Neural cell (in vitro differentiated cells): ENCODE data around the gene ARHGEF4. TPM values are rescaled to one million over a fixed set of nuclear protein-coding genes. Genes with fewer than 3 reads are reported as not detected.

Experiments
- H2AFZ ChIP-seq: fragments of 200-600, 300-800 bp; sonication (generic), shearing (Covaris generic); 2 replicates; pipeline ENCODE4 v1.6.0; 2014; ENCODE audit warnings: low read depth, mild to moderate bottlenecking, antibody characterized with exemption, low read length, moderate library complexity
- H3F3A ChIP-seq: fragments of 200-600 bp; shearing (Covaris generic); 2 replicates; pipeline ENCODE4 v1.6.1; 2016; ENCODE audit warnings: mild to moderate bottlenecking, moderate library complexity, mixed read lengths, antibody characterized with exemption, low read length; ENCODE audit not compliant: insufficient read depth, poor library complexity, severe bottlenecking
- H3K27ac ChIP-seq: fragments of 200-600, 300-800 bp; sonication (generic), shearing (Covaris generic); 2 replicates; pipeline ENCODE4 v1.5.1; 2014; ENCODE audit warnings: mild to moderate bottlenecking, low read length, moderate library complexity
- H3K27me3 ChIP-seq: fragments of 300-800, 200-600 bp; sonication (generic), shearing (Covaris generic); 2 replicates; pipeline ENCODE4 v1.6.0; 2014; ENCODE audit warnings: mild to moderate bottlenecking, low read depth, low read length, moderate library complexity; ENCODE audit not compliant: insufficient read depth
- H3K36me3 ChIP-seq: fragments of 300-800, 200-600 bp; sonication (generic), shearing (Covaris generic); 2 replicates; pipeline ENCODE4 v1.5.1; 2014; ENCODE audit warnings: mild to moderate bottlenecking, antibody characterized with exemption, low read length, moderate library complexity; ENCODE audit not compliant: insufficient read depth
- H3K4me2 ChIP-seq: fragments of 300-800, 200-600 bp; sonication (generic), shearing (Covaris generic); 2 replicates; pipeline ENCODE4 v1.6.0; 2014; ENCODE audit warnings: mild to moderate bottlenecking, low read length
- H3K4me3 ChIP-seq: fragments of 300-800, 200-600 bp; sonication (generic), shearing (Covaris generic); 2 replicates; pipeline ENCODE4 v1.5.1; 2014; ENCODE audit warnings: mild to moderate bottlenecking, low read length, moderate library complexity
- H3K79me2 ChIP-seq: fragments of 200-600 bp; shearing (Covaris generic); replicated peaks from 2 replicates; pipeline ENCODE4 v1.6.0; 2014; ENCODE audit warnings: mild to moderate bottlenecking, low read length, moderate library complexity; ENCODE audit not compliant: insufficient read depth
- H3K9ac ChIP-seq: fragments of 300-800, 200-600 bp; sonication (generic), shearing (Covaris generic); 2 replicates; pipeline ENCODE4 v1.6.1; 2016; ENCODE audit warnings: mild to moderate bottlenecking, low read length, mixed read lengths
- H3K9me2 ChIP-seq: fragments of 200-600 bp; shearing (Covaris generic); 2 replicates; pipeline ENCODE4 v1.6.1; 2016; ENCODE audit warnings: mild to moderate bottlenecking, low read length, mixed read lengths; ENCODE audit not compliant: insufficient read depth
- H3K9me3 ChIP-seq: fragments of 200-600, 300-800 bp; sonication (generic), shearing (Covaris generic); 2 replicates; pipeline ENCODE4 v1.6.1; 2016; ENCODE audit warnings: mild to moderate bottlenecking, mixed run types, low read length, moderate library complexity, mixed read lengths
- H4K20me1 ChIP-seq: fragments of 200-600 bp; shearing (Covaris generic); 2 replicates; pipeline ENCODE4 v1.6.1; 2016; ENCODE audit warnings: mild to moderate bottlenecking, mixed run types; ENCODE audit not compliant: insufficient read depth
- EP300 ChIP-seq: fragments of 450-650 bp; conservative IDR thresholded peaks from 2 replicates; pipeline ENCODE4 v1.6.1; 2014; ENCODE audit warnings: antibody characterized with exemption, mild to moderate bottlenecking, moderate library complexity; ENCODE audit not compliant: poor library complexity, severe bottlenecking
- EZH2 ChIP-seq: fragments of 200-600, 300-800 bp; shearing (Covaris generic), sonication (generic); IDR thresholded peaks from 2 replicates; pipeline ENCODE4 v1.6.1; 2014; ENCODE audit warnings: antibody characterized with exemption, low read length, borderline replicate concordance, mild to moderate bottlenecking; ENCODE audit not compliant: insufficient read depth, poor library complexity, severe bottlenecking
- MXI1 ChIP-seq: fragments of 450-650 bp; conservative IDR thresholded peaks from 2 replicates; pipeline ENCODE4 v1.6.1; 2014; ENCODE audit warnings: antibody characterized with exemption, mild to moderate bottlenecking; ENCODE audit not compliant: poor library complexity, severe bottlenecking
- POLR2AphosphoS5 ChIP-seq: IDR thresholded peaks from 2 replicates; pipeline ENCODE4 v1.6.1; 2012
- RAD21 ChIP-seq: fragments of 450-650 bp; conservative IDR thresholded peaks from 2 replicates; pipeline ENCODE4 v1.6.1; 2014; ENCODE audit warnings: antibody characterized with exemption, mild to moderate bottlenecking, moderate library complexity
- SMC3 ChIP-seq: fragments of 450-650 bp; conservative IDR thresholded peaks from 2 replicates; pipeline ENCODE4 v1.6.1; 2014; ENCODE audit warnings: antibody characterized with exemption, mild to moderate bottlenecking, moderate library complexity; ENCODE audit not compliant: poor library complexity
- TAF1 ChIP-seq: IDR thresholded peaks from 2 replicates; pipeline ENCODE4 v1.6.1; 2012; ENCODE audit warnings: low read depth
- polyA plus RNA-seq: library from polyadenylated mRNA; depleted of rRNA; stranded (reverse); fragments of >200 nt; gene quantifications from 2 replicates; pipeline ENCODE4 v1.2.3, GENCODE V29; 2014
- TF ChIP-seq, protein P1 (sequence below): fragments of 450-650 bp; IDR thresholded peaks from 2 replicates; pipeline ENCODE4 v1.5.1; 2014; ENCODE audit warnings: antibody characterized with exemption, mild to moderate bottlenecking, moderate library complexity; ENCODE audit not compliant: poor library complexity, severe bottlenecking
- TF ChIP-seq, protein P2 (sequence below): IDR thresholded peaks from 2 replicates; pipeline ENCODE4 v1.6.1; 2012; ENCODE audit warnings: borderline replicate concordance

Gene ARHGEF4
- polyA plus RNA-seq, 1 donor from 2014 or later, result 45.9 TPM

DNA sequence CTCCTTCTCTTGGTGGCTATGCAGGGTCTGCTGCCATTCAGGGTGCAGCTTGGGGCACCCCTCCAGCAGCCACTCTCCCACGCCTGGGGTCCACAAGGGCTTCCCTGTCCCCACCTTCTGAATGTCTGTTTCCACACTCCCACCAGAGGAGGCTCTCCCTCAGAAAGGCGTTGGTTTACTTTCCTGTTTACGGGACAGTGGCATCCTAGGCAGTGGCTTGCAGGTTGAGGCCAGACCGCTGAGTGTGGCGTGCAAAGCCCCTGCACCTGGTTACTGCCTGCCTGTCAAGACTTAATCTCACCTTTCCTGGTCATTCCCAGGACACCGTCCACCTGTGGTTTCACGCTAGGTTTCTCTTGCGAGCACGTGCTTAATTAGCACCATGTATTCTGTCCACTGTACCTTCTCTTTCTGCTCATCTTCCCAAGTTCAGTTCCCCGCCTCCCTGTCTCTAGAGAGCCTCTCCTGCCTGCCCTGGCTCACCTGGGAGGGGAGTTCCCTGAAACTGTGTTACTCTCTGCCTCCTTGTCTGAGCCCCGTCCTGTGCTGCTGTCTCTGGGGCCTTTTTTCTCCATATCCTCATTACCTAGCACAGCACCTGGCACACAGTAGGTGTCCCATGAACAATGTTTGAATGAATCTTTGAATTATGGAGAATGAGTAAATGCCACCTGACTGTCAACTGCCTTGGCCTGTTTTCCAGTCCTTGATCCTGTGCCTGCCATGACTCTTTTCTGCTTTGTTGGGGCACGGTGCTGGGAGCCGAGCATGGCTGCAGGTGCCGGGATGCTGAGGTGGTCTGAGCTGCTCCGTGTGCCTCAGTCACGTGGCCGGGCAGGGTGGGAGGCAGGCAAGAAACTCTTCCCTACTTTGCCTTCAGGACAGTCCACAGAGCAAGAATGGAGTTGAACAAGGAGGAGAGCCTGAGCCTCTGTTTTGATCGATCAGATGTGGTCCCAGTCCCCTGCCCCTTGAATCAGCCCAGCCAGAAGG lies 56.4 kb downstream of the ARHGEF4 start:
- Histone ChIP-seq H3K9ac (no peak overlapping the region), H3K4me3 (no peak overlapping the region), H2AFZ (no peak overlapping the region), H3K9me2 (no peaks in the 10 kb centered on the region), H3K9me3 (no peaks in the 10 kb centered on the region), H3K4me2 (no peak overlapping the region), H3K27me3 (no peaks in the 10 kb centered on the region), H3K36me3 (no peaks in the 10 kb centered on the region), H3K27ac (no peak overlapping the region), H3F3A (no peaks in the 10 kb centered on the region), H3K79me2 (no peaks in the 10 kb centered on the region), H4K20me1 (no peaks in the 10 kb centered on the region)
- TF ChIP-seq EP300 (no peak), TAF1 (no peak), POLR2AphosphoS5 (no peak), SMC3 (no peak), EZH2 (no peak)
- TF ChIP-seq, protein P1, sequence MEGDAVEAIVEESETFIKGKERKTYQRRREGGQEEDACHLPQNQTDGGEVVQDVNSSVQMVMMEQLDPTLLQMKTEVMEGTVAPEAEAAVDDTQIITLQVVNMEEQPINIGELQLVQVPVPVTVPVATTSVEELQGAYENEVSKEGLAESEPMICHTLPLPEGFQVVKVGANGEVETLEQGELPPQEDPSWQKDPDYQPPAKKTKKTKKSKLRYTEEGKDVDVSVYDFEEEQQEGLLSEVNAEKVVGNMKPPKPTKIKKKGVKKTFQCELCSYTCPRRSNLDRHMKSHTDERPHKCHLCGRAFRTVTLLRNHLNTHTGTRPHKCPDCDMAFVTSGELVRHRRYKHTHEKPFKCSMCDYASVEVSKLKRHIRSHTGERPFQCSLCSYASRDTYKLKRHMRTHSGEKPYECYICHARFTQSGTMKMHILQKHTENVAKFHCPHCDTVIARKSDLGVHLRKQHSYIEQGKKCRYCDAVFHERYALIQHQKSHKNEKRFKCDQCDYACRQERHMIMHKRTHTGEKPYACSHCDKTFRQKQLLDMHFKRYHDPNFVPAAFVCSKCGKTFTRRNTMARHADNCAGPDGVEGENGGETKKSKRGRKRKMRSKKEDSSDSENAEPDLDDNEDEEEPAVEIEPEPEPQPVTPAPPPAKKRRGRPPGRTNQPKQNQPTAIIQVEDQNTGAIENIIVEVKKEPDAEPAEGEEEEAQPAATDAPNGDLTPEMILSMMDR, result no peak
- TF ChIP-seq, protein P2, sequence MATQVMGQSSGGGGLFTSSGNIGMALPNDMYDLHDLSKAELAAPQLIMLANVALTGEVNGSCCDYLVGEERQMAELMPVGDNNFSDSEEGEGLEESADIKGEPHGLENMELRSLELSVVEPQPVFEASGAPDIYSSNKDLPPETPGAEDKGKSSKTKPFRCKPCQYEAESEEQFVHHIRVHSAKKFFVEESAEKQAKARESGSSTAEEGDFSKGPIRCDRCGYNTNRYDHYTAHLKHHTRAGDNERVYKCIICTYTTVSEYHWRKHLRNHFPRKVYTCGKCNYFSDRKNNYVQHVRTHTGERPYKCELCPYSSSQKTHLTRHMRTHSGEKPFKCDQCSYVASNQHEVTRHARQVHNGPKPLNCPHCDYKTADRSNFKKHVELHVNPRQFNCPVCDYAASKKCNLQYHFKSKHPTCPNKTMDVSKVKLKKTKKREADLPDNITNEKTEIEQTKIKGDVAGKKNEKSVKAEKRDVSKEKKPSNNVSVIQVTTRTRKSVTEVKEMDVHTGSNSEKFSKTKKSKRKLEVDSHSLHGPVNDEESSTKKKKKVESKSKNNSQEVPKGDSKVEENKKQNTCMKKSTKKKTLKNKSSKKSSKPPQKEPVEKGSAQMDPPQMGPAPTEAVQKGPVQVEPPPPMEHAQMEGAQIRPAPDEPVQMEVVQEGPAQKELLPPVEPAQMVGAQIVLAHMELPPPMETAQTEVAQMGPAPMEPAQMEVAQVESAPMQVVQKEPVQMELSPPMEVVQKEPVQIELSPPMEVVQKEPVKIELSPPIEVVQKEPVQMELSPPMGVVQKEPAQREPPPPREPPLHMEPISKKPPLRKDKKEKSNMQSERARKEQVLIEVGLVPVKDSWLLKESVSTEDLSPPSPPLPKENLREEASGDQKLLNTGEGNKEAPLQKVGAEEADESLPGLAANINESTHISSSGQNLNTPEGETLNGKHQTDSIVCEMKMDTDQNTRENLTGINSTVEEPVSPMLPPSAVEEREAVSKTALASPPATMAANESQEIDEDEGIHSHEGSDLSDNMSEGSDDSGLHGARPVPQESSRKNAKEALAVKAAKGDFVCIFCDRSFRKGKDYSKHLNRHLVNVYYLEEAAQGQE, result no peak

DNA sequence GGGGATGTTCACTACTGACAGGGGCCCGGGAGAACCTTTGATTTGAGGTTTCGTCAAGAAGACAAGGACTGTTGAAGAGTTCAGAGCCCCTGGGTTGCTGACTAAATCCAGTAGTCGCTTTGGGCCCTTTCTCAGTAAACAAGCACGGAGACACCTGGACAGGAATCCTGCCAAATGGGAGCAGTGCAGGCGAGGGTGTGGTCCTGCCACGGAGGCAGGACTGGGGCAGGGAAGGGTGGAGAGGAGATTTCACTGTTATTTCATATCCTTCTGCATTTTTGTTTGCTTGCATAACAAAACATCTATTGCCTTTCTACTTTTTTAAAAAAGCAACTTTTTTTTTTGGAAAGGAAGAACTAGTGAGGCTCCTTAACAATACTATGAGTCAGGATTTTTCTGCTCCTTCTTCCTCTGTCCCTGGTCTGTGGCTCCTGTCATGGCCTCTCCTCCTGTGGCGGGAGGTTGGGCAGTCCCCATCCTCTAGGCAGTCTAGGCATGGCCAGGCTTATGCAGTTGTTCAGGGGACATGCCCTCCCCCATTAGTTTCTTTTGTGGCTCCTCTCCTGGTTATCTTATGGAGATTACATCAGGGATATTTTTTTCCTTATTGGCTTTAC lies 57.7 kb downstream of the ARHGEF4 start:
- Histone ChIP-seq H3K9me2 (no peaks in the 10 kb centered on the region), H3K36me3 (no peaks in the 10 kb centered on the region), H3K4me2 (no peak overlapping the region), H3K9ac (no peak overlapping the region), H4K20me1 (no peaks in the 10 kb centered on the region), H3K79me2 (no peaks in the 10 kb centered on the region), H2AFZ (no peak overlapping the region), H3K27me3 (no peaks in the 10 kb centered on the region), H3K9me3 (no peaks in the 10 kb centered on the region), H3K27ac (no peak overlapping the region), H3K4me3 (no peak overlapping the region), H3F3A (no peaks in the 10 kb centered on the region)
- no peak for TF ChIP-seq EZH2
- TF ChIP-seq SMC3, result no peak
- TF ChIP-seq MXI1, result no peak
- TF ChIP-seq EP300, result no peak
- TF ChIP-seq, protein P1, result no peak
- TF ChIP-seq, protein P2, result no peak
- TF ChIP-seq POLR2AphosphoS5, result no peak
- no peak for TF ChIP-seq RAD21
- no peak for TF ChIP-seq TAF1
